SU-DHL-6 (cell line): Measurements from ENCODE around the gene ACRV1.

ENCODE experiments used
- H2AFZ ChIP-seq: fragments of 200-600 bp; sonication (generic); 2 replicates; pipeline ENCODE4 v1.6.1; 2014; ENCODE audit warnings: low read depth, mild to moderate bottlenecking, moderate library complexity, mixed read lengths, antibody characterized with exemption, low read length; ENCODE audit not compliant: severe bottlenecking
- H3F3A ChIP-seq: fragments of 200-600 bp; shearing (Covaris generic); 2 replicates; pipeline ENCODE4 v1.6.0; 2016; ENCODE audit warnings: antibody characterized with exemption, mild to moderate bottlenecking; ENCODE audit not compliant: insufficient read depth
- H3K27ac ChIP-seq: fragments of 200-600 bp; sonication (generic); 2 replicates; pipeline ENCODE4 v1.5.1; 2016; ENCODE audit warnings: low read depth, mild to moderate bottlenecking, low read length, moderate library complexity, mixed read lengths
- H3K27me3 ChIP-seq: fragments of 200-600 bp; sonication (generic), shearing (Covaris generic); 2 replicates; pipeline ENCODE4 v1.6.0; 2014; ENCODE audit warnings: mild to moderate bottlenecking, low read length
- H3K36me3 ChIP-seq: fragments of 200-600 bp; sonication (generic); 2 replicates; pipeline ENCODE4 v1.6.1; 2014; ENCODE audit warnings: mild to moderate bottlenecking, low read length, mixed read lengths
- H3K4me2 ChIP-seq: fragments of 300-600, 200-600 bp; shearing (Covaris generic), sonication (generic); 2 replicates; pipeline ENCODE4 v1.6.0; 2014; ENCODE audit warnings: low read length, low read depth, mild to moderate bottlenecking; ENCODE audit not compliant: poor library complexity, severe bottlenecking
- H3K4me3 ChIP-seq: fragments of 200-600 bp; sonication (generic); 2 replicates; pipeline ENCODE4 v1.5.1; 2014; ENCODE audit warnings: antibody characterized with exemption, low read length, mild to moderate bottlenecking, mixed read lengths; ENCODE audit not compliant: insufficient read depth, poor library complexity, severe bottlenecking
- H3K79me2 ChIP-seq: fragments of 200-600 bp; sonication (generic); 2 replicates; pipeline ENCODE4 v1.6.1; 2014; ENCODE audit warnings: mild to moderate bottlenecking, low read length, moderate library complexity; ENCODE audit not compliant: insufficient read depth
- H3K9ac ChIP-seq: fragments of 200-600 bp; sonication (generic); 2 replicates; pipeline ENCODE4 v1.7.0; 2014; ENCODE audit warnings: mild to moderate bottlenecking, low read length
- H3K9me2 ChIP-seq: fragments of 200-600 bp; sonication (generic); replicated peaks from 2 replicates; pipeline ENCODE4 v1.6.1; 2014; ENCODE audit warnings: low read length; ENCODE audit not compliant: insufficient read depth
- H3K9me3 ChIP-seq: fragments of 200-600 bp; sonication (generic); 2 replicates; pipeline ENCODE4 v1.6.1; 2014; ENCODE audit warnings: low read length, mixed read lengths; ENCODE audit not compliant: insufficient read depth
- H4K20me1 ChIP-seq: fragments of 200-600 bp; sonication (generic); 2 replicates; pipeline ENCODE4 v1.6.1; 2014; ENCODE audit warnings: low read depth, mild to moderate bottlenecking, antibody characterized with exemption, low read length, moderate library complexity, mixed read lengths
- EZH2phosphoT487 ChIP-seq: fragments of 200-600 bp; sonication (generic), shearing (Covaris generic); conservative IDR thresholded peaks from 2 replicates; pipeline ENCODE4 v1.6.1; 2018; ENCODE audit warnings: mild to moderate bottlenecking, antibody characterized with exemption, low read length, moderate library complexity, mixed read lengths
- TF ChIP-seq, protein P1 (sequence below): fragments of 200-600 bp; sonication (generic); IDR thresholded peaks from one replicate; pipeline ENCODE4 v1.5.1; 2017; ENCODE audit warnings: antibody characterized with exemption, mild to moderate bottlenecking, low read length, moderate library complexity; ENCODE audit not compliant: insufficient read depth, poor library complexity, severe bottlenecking

The ACRV1 gene

DNA sequence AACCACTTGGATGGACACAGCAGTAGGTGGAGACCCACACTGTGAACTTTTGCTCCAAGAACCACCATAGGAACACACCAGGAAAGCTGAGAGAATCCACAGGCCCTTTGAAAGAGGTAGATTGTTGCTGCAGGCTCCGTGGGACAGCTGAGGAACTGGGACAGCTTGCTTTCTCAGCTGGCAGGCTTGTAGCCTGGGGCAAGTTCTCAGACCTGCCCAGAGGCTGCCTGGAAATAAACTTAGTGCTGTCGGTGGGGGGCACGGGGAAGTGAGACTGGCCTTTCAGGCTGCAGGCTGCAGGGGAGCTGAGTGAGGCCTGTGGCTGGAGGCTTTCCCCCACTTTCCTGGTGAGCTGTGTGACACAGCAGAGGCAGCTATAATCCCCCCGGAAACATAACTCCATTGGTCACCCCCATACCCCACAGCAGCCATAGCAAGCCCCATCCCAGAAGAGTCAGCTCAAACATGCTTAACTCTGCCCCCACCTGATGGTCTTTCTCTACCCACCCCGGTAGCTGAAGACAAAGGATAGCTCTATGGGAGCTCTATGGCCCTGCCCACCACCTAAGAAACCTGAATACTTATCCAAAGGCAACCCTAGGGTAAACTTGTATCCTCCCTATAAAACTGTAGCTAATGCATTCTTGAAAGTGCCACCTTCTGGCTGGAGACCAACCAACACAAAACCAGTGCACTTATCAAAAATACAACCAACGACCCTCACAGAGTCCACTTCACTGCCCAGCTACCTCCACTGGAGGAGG is 21.4 kb upstream of the ACRV1 start:
- Histone ChIP-seq H4K20me1 (no peaks in the 10 kb centered on the region), H3K9ac (no peak overlapping the region), H2AFZ (no peak overlapping the region), H3K4me2 (no peak overlapping the region), H3K4me3 (no peak overlapping the region), H3F3A (no peaks in the 10 kb centered on the region), H3K79me2 (no peaks in the 10 kb centered on the region), H3K9me2 (no peaks in the 10 kb centered on the region), H3K27me3 (no peaks in the 10 kb centered on the region), H3K36me3 (no peaks in the 10 kb centered on the region), H3K9me3 (no peaks in the 10 kb centered on the region), H3K27ac (no peak overlapping the region)
- no peak for TF ChIP-seq EZH2phosphoT487
- TF ChIP-seq, protein P1, sequence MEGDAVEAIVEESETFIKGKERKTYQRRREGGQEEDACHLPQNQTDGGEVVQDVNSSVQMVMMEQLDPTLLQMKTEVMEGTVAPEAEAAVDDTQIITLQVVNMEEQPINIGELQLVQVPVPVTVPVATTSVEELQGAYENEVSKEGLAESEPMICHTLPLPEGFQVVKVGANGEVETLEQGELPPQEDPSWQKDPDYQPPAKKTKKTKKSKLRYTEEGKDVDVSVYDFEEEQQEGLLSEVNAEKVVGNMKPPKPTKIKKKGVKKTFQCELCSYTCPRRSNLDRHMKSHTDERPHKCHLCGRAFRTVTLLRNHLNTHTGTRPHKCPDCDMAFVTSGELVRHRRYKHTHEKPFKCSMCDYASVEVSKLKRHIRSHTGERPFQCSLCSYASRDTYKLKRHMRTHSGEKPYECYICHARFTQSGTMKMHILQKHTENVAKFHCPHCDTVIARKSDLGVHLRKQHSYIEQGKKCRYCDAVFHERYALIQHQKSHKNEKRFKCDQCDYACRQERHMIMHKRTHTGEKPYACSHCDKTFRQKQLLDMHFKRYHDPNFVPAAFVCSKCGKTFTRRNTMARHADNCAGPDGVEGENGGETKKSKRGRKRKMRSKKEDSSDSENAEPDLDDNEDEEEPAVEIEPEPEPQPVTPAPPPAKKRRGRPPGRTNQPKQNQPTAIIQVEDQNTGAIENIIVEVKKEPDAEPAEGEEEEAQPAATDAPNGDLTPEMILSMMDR: no peak

DNA sequence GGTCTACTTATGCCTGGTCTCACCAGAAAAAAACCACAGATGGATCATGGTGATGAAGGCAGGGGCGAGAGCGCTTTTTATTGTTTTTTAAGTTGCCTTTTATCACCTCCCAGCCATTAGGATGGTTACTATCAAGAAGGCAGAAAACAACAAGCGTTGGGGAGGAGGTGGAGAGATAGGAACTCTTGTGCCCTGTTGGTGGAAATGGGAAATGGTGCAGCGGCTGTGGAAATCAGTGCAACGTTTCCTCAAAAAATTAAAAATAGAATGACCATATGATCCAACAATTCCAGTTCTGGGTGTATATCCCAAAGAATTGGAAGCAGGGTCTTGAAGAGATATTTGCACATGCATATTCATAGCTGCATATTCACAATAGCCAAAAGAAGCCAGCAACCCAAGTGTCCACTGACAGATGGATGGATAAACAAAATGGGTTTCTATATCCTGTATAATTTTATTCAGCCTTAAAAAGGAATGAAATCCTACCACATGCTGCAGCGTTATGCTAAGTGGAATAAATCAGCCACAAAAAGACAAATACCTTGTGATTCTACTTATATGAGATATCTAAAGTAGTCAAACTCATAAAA is 20.5 kb upstream of the ACRV1 start:
- TF ChIP-seq EZH2phosphoT487: no peak
- TF ChIP-seq, protein P1: no peak
- Histone ChIP-seq H3K4me3 (no peak overlapping the region), H3K9me2 (no peaks in the 10 kb centered on the region)

DNA sequence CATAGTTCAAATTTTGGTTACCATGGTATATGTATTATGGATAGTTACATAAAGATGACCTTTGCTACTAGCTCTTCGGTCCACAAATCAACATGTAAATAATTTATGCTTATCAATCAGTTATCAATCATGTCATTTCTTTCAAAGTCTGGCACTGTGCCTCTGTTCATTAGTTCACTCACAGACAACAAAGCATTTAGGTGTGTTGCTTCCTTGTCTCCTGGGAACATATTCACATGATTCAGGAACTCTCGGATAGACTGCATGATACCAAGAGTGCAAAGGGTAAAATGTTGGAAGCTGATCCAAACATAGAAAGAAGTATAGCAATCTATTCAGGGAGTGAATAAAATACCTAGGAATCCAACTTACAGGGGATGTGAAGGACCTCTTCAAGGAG is 14.3 kb upstream of the ACRV1 start:
- H3K27ac ChIP-seq: no peak overlapping the region
- H3K9me2 ChIP-seq: no peaks in the 10 kb centered on the region
- no peak for TF ChIP-seq EZH2phosphoT487
- TF ChIP-seq, protein P1: no peak
- H3F3A ChIP-seq: no peaks in the 10 kb centered on the region
- H3K9ac ChIP-seq: no peak overlapping the region
- H3K4me2 ChIP-seq: no peak overlapping the region
- no peak overlapping the region for H2AFZ ChIP-seq
- H3K79me2 ChIP-seq: no peaks in the 10 kb centered on the region
- no peak overlapping the region for H3K4me3 ChIP-seq
- H3K27me3 ChIP-seq: no peaks in the 10 kb centered on the region
- H3K9me3 ChIP-seq: no peaks in the 10 kb centered on the region
- no peaks in the 10 kb centered on the region for H4K20me1 ChIP-seq
- no peaks in the 10 kb centered on the region for H3K36me3 ChIP-seq

More for the DNA sequence above, 20.5 kb upstream of the ACRV1 start:
- H3F3A ChIP-seq: no peaks in the 10 kb centered on the region
- H2AFZ ChIP-seq: no peak overlapping the region
- no peaks in the 10 kb centered on the region for H3K36me3 ChIP-seq
- H3K27ac ChIP-seq: no peak overlapping the region
- H3K9me3 ChIP-seq: no peaks in the 10 kb centered on the region
- no peak overlapping the region for H3K4me2 ChIP-seq
- H3K27me3 ChIP-seq: no peaks in the 10 kb centered on the region
- H3K9ac ChIP-seq: no peak overlapping the region
- no peaks in the 10 kb centered on the region for H4K20me1 ChIP-seq
- H3K79me2 ChIP-seq: no peaks in the 10 kb centered on the region
